Subcutaneous abdominal adipose tissue (tissue), 5 donors: ENCODE results near the gene RFPL4AL1.

Experiments used
- H3K27ac ChIP-seq: one replicate; pipeline ENCODE4 v1.7.0; 2013; ENCODE audit warnings: low read depth, mild to moderate bottlenecking, inconsistent platforms, low read length, moderate library complexity
- H3K27me3 ChIP-seq, 5 donors: one replicate each; pipeline ENCODE4 v1.7.0; 2013; ENCODE audit warnings: low read length in 5 of 5, inconsistent platforms in 1 of 5; ENCODE audit not compliant: control insufficient read depth in 5 of 5, insufficient read depth in 4 of 5
- H3K36me3 ChIP-seq, 5 donors: one replicate each; pipeline ENCODE4 v1.7.0; 2013; ENCODE audit warnings: low read length in 5 of 5; ENCODE audit not compliant: control insufficient read depth in 5 of 5, insufficient read depth in 5 of 5
- H3K4me1 ChIP-seq, 5 donors: one replicate each; pipeline ENCODE4 v1.7.0; 2013; ENCODE audit warnings: low read length in 5 of 5, mild to moderate bottlenecking in 3 of 5, moderate library complexity in 1 of 5; ENCODE audit not compliant: control insufficient read depth in 5 of 5, insufficient read depth in 5 of 5
- H3K4me3 ChIP-seq, 5 donors: one replicate each; pipeline ENCODE4 v1.7.0; 2013; ENCODE audit warnings: low read length in 5 of 5, low read depth in 1 of 5
- H3K9ac ChIP-seq, 5 donors: one replicate each; pipeline ENCODE4 v1.7.0; 2013; ENCODE audit warnings: low read length in 5 of 5, mild to moderate bottlenecking in 4 of 5, moderate library complexity in 3 of 5
- H3K9me3 ChIP-seq, 5 donors: one replicate each; pipeline ENCODE4 v1.7.0; 2013; ENCODE audit warnings: low read length in 5 of 5; ENCODE audit not compliant: control insufficient read depth in 5 of 5
- donor health status: healthy.
- donor health status: healthy.
- donor health status: healthy.
- donor health status: healthy.
- donor health status: healthy.

Gene RFPL4AL1

DNA sequence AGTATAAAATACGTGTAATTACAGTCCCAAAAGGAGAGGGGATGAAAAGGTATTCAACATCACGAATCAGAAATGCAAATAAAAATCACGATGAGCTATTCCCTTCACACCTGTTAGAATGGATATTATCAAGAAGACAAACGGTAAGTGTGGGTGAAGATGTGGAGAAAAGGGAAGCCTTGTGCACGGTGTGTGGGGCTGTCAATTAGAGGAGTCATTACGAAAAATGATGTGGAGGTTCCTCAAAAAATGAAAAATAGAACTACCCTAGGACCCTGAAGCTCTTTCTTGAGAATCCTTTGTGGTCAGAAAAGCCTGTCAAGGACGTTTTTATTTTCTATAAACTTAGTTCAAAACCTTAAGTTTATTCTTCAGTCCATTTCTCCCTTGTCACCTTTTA is 43.5 kb downstream of the RFPL4AL1 start:
- H3K4me1 ChIP-seq, result peaks cover 0 to 4% (median 4%) of the 10 kb centered on the region in 5 donors
- no peak overlapping the region for H3K9ac ChIP-seq
- no peaks in the 10 kb centered on the region for H3K36me3 ChIP-seq
- H3K4me3 ChIP-seq, result no peak overlapping the region
- peaks cover 0 to 2% (median 0%) of the 10 kb centered on the region in 5 donors for H3K9me3 ChIP-seq
- H3K27me3 ChIP-seq, result peaks cover 0 to 8% (median 0%) of the 10 kb centered on the region in 5 donors
- H3K27ac ChIP-seq, result no peak overlapping the region

- H3K36me3 ChIP-seq, result no peaks in the 10 kb centered on the region
- H3K27ac ChIP-seq, result no peak overlapping the region
- H3K9me3 ChIP-seq, result no peaks in the 10 kb centered on the region
- H3K27me3 ChIP-seq, result peaks cover 0 to 8% (median 0%) of the 10 kb centered on the region in 5 donors
- H3K9ac ChIP-seq, result no peak overlapping the region
- no peak overlapping the region for H3K4me3 ChIP-seq
- peaks cover 0 to 4% (median 4%) of the 10 kb centered on the region in 5 donors for H3K4me1 ChIP-seq
Measured at GRCh38 chr19:55813906-55814305, 45.0 kb downstream of the RFPL4AL1 start.

DNA sequence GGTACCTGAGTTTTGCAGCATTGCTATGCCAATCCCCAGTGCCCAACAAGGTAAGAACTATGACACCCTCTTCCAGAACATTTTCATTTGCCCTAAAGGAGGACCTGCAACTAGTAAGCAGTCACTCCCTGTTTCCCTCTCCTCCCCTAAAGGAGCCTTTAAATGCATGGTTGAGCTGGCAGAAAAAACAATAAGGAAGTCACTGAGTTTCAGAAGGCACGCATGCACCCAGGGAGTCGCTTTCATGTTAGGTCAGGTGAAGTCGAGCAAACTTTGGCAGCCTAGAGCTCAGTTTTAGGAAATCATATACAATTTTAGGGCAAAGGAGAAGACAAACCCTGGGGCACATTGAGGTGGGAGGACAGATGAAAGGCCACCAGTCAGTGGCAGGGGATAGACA is 51.1 kb downstream of the RFPL4AL1 start:
- Histone ChIP-seq H3K36me3 (no peaks in the 10 kb centered on the region), H3K27ac (no peak overlapping the region), H3K4me1 (no peaks in the 10 kb centered on the region), H3K9ac (no peak overlapping the region), H3K9me3 (peaks cover 0 to 2% (median 0%) of the 10 kb centered on the region in 5 donors), H3K27me3 (peaks cover 0 to 14% (median 6%) of the 10 kb centered on the region in 5 donors), H3K4me3 (no peak overlapping the region)
